GM12875 (cell line): ENCODE data around the gene HACD3.

Source experiments
- H3K4me3 ChIP-seq: one replicate; pipeline ENCODE4 v1.5.1; 2011; ENCODE audit warnings: low read depth, low read length, control low read depth
- CTCF ChIP-seq: IDR thresholded peaks from 2 replicates; pipeline ENCODE4 v1.5.1; 2011; ENCODE audit warnings: low read depth, mild to moderate bottlenecking, control low read depth, inconsistent platforms, low read length, moderate library complexity, borderline replicate concordance; ENCODE audit not compliant: insufficient read depth

HACD3 gene

GRCh38 chr15:65516997-65517865, 13.0 kb upstream of the HACD3 start, which contains the start of gene DPP8:
DPP8 (minus strand) TSS chr15:65517689; CDS start chr15:65512553, 5,136 bp downstream.
- TF ChIP-seq CTCF: peak; percentile 98
- H3K4me3 ChIP-seq: peak within 1 kb of the TSS; percentile 95

- H3K4me3 ChIP-seq: no peak overlapping the region
- TF ChIP-seq CTCF: no peak
Observed at GRCh38 chr15:65517866-65518207, 12.4 kb upstream of the HACD3 start.

GRCh38 chr15:65518633-65519285, 11.5 kb upstream of the HACD3 start:
- TF ChIP-seq CTCF: no peak
- H3K4me3 ChIP-seq: no peak overlapping the region

DNA sequence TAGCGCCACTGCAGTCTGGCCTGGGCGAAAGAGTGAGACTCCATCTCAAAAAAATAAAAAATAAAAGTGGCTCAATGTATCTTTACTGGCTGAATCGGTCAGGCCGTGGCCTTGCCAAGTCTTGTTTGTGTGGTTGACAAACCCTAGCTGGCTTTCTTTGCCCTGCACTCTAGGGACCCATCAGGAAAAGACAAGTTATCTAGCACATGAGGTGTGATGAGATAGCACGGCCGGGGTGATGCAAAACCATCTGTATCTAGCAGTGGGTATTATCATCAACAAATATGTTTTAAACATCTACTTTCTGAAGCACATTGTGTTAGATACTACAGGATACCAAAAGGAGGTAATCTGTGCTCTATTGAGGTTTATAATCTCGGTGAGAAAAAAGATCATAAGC, 8.9 kb upstream of the HACD3 start:
- TF ChIP-seq CTCF: no peak

GRCh38 chr15:65524226-65524625, 6.0 kb upstream of the HACD3 start:
- TF ChIP-seq CTCF: no peak
- no peak overlapping the region for H3K4me3 ChIP-seq

More for the DNA sequence above, 8.9 kb upstream of the HACD3 start:
- no peak overlapping the region for H3K4me3 ChIP-seq

DNA sequence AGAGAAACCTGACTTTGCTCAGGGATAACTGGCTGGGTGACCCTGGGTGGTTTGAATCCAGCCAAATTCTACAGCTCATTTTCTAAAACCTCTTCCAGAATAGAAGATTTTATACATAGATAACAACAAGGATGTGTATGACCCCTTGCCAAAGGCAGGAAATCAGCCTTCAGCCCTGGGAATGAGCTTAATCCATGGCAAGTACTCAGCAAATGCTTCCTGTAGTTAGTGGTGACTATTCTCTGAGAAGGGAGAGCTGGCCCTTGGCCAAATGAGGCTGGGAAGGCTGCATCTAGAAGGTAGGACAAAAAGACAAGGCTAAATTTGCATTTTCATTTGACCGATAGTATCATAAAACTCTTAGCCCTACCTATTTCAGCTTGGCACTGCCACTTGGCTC, 4.6 kb upstream of the HACD3 start:
- H3K4me3 ChIP-seq: no peak overlapping the region
- TF ChIP-seq CTCF: no peak
